Cardiac muscle cell (in vitro differentiated cells and primary cell): ENCODE measurements around the gene ZSCAN26. TPM values are rescaled to one million over a fixed set of nuclear protein-coding genes. Genes with fewer than 3 reads are reported as not detected.

Source experiments
- DNase-seq, 2 donors: peaks; one replicate each; pipeline versions ENCODE4 v3.0.0 to v3.0.0-alpha.2; 2010 to 2017; ENCODE audit warnings: low read depth in 1 of 2, low spot score in 1 of 2
- H3K27ac ChIP-seq: fragments of 200-600 bp; sonication (generic); 2 replicates; pipeline ENCODE4 v1.5.1; 2016
- H3K27me3 ChIP-seq: fragments of 200-600 bp; sonication (generic); 2 replicates; pipeline ENCODE4 v1.6.0; 2016; ENCODE audit warnings: control low read depth
- H3K36me3 ChIP-seq: fragments of 200-600 bp; sonication (generic); 2 replicates; pipeline ENCODE4 v1.5.1; 2016; ENCODE audit warnings: control low read depth
- H3K4me1 ChIP-seq: fragments of 200-600 bp; sonication (generic); 2 replicates; pipeline ENCODE4 v1.8.1; 2017; ENCODE audit warnings: low read depth, mild to moderate bottlenecking, mixed run types
- H3K4me3 ChIP-seq: fragments of 200-600 bp; sonication (generic); 2 replicates; pipeline ENCODE4 v1.5.1; 2016; ENCODE audit warnings: mild to moderate bottlenecking
- H3K9me3 ChIP-seq: fragments of 200-600 bp; sonication (generic); 2 replicates; pipeline ENCODE4 v1.5.1; 2017; ENCODE audit warnings: low read depth, mild to moderate bottlenecking, control low read depth
- CTCF ChIP-seq: IDR thresholded peaks from 2 replicates; pipeline ENCODE4 v1.5.1; 2012; ENCODE audit warnings: low read depth, mild to moderate bottlenecking, low read length
- polyA plus RNA-seq: library from polyadenylated mRNA; unstranded; fragments of >200 nt; fragmentation: Nextera tagmentation; extraction: Ambion mirVana; gene quantifications from 2 replicates; pipeline ENCODE4 v1.2.1, GENCODE V29; 2016
- total RNA-seq: library from RNA; depleted of rRNA; stranded (reverse); fragments of >200 nt; gene quantifications from 2 replicates; pipeline ENCODE4 v1.2.3, GENCODE V29; 2016

Gene ZSCAN26
- total and polyA plus RNA-seq, 2 experiments from 2014 or later, result 20.2 to 37.9 TPM

DNA sequence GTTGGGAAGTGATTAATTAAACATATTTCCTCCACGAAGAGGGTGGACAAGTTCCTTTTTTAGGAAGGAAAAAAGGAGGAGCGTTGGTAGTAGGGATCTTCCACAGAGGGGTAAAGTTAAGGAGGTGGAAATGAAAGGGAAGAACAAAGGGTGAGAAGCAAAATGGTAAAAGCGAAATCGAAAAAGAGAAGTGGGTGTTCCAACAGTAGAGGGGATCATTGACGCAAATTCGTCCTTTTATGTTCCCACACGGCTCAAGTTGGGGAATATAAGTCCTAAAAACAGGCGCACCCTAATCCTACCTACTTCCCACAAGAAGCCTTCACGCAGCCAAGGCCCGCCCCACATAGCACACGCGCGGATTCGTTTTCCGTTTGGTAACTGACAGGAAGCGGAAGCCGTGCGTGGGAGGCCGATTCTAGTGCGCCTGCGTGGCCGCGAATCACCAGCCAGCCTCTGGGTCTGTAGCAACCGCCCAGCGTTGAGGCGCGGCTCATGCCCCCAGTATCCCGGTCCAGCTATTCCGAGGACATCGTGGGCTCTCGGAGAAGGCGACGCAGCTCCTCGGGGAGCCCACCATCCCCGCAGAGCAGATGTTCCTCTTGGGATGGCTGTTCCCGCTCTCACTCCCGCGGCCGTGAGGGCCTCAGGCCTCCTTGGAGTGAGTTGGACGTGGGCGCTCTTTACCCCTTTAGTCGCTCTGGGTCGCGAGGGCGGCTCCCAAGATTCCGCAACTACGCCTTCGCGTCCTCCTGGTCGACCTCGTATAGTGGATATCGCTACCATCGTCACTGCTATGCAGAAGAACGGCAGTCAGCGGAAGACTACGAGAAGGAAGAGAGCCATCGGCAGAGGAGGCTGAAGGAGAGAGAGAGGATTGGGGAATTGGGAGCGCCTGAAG lies 7.8 kb upstream of the ZSCAN26 start, which contains the start of gene NKAPL:
NKAPL (plus strand) TSS at position 421 of the 901 bp plus-strand sequence; CDS start at position 496, 75 bp downstream.
- no peak for TF ChIP-seq CTCF
- DNase-seq, result peak in 1 of 2 donors; percentile 93
- H3K27ac ChIP-seq, result no peak within 1 kb of the TSS

GRCh38 chr6:28263922-28264321 lies 3.0 kb upstream of the ZSCAN26 start:
- Histone ChIP-seq H3K4me3 (no peak overlapping the region), H3K9me3 (no peaks in the 10 kb centered on the region), H3K27me3 (no peaks in the 10 kb centered on the region), H3K36me3 (no peaks in the 10 kb centered on the region), H3K4me1 (peaks cover 8% of the 10 kb centered on the region), H3K27ac (no peak overlapping the region)
- DNase-seq, result no peak
- TF ChIP-seq CTCF, result no peak

More for the DNA sequence above, 7.8 kb upstream of the ZSCAN26 start, which contains the start of gene NKAPL:
- no peaks in the 10 kb centered on the region for H3K36me3 ChIP-seq
- no peaks in the 10 kb centered on the region for H3K4me1 ChIP-seq
- no peaks in the 10 kb centered on the region for H3K9me3 ChIP-seq
- no peaks in the 10 kb centered on the region for H3K27me3 ChIP-seq
- H3K4me3 ChIP-seq, result no peak within 1 kb of the TSS

GRCh38 chr6:28264834-28265401 lies 2.0 kb upstream of the ZSCAN26 start:
- Histone ChIP-seq H3K9me3 (no peaks in the 10 kb centered on the region), H3K4me3 (no peak overlapping the region), H3K27ac (no peak overlapping the region), H3K27me3 (no peaks in the 10 kb centered on the region), H3K4me1 (peaks cover 8% of the 10 kb centered on the region), H3K36me3 (no peaks in the 10 kb centered on the region)
- no peak for DNase-seq
- no peak for TF ChIP-seq CTCF

- no peak for DNase-seq
- peaks cover 8% of the 10 kb centered on the region for H3K4me1 ChIP-seq
- no peaks in the 10 kb centered on the region for H3K9me3 ChIP-seq
- H3K27me3 ChIP-seq, result no peaks in the 10 kb centered on the region
- TF ChIP-seq CTCF, result no peak
- H3K4me3 ChIP-seq, result peak overlapping the region; percentile 89
- no peaks in the 10 kb centered on the region for H3K36me3 ChIP-seq
- peak overlapping the region; percentile 87 for H3K27ac ChIP-seq
Observed at GRCh38 chr6:28266563-28266961, 381 bp upstream of the ZSCAN26 start.

DNA sequence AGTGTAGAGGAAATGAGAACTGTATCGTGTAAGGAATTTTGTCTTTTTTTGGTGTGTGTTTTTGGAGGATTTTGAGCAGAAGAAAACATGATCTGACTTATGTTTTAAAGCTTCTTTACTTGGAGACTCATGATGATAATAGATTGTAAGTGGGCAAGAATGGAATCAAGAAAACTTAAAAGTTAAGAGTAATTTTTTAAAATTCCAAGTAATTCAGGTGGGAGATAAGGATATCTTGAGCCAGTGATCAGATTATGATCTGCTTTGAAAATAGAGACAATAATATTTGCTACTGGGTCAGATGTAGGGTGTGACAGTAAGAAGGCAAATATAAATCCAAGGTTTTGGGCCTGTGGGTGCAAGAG lies 734 bp downstream of the ZSCAN26 start:
- no peak for TF ChIP-seq CTCF
- H3K9me3 ChIP-seq, result no peaks in the 10 kb centered on the region
- H3K27me3 ChIP-seq, result no peaks in the 10 kb centered on the region
- DNase-seq, result no peak
- H3K4me3 ChIP-seq, result peak overlapping the region; percentile 89
- H3K4me1 ChIP-seq, result peaks cover 8% of the 10 kb centered on the region
- H3K36me3 ChIP-seq, result peaks cover 9% of the 10 kb centered on the region
- H3K27ac ChIP-seq, result peak overlapping the region; percentile 87
